Measurements from ENCODE around the gene GALNT9.

Gene GALNT9

GRCh38 chr12:132292328-132293319 lies 36.8 kb downstream of the GALNT9 start:
- no peak for DNase-seq (ENCODE audit: low spot score)

- DNase-seq (ENCODE audit: low spot score) = no peak
These were observed 37.8 kb downstream of the GALNT9 start for GRCh38 chr12:132291402-132292175.

GRCh38 chr12:132290203-132290540 lies 39.2 kb downstream of the GALNT9 start:
- no peak for DNase-seq (ENCODE audit: low spot score)

- no peak for DNase-seq (ENCODE audit: low spot score)
These were observed 39.8 kb downstream of the GALNT9 start for GRCh38 chr12:132289356-132290202.

GRCh38 chr12:132288516-132289215 lies 40.7 kb downstream of the GALNT9 start:
- DNase-seq (ENCODE audit: low spot score) = no peak

GRCh38 chr12:132287391-132288238 lies 41.8 kb downstream of the GALNT9 start:
- no peak for DNase-seq (ENCODE audit: low spot score)

GRCh38 chr12:132286912-132287311 lies 42.5 kb downstream of the GALNT9 start:
- DNase-seq (ENCODE audit: low spot score) = no peak

- DNase-seq (ENCODE audit: low spot score) = no peak
These were observed 43.3 kb downstream of the GALNT9 start for GRCh38 chr12:132285991-132286681.

- no peak for DNase-seq (ENCODE audit: low spot score)
These were observed 44.3 kb downstream of the GALNT9 start for GRCh38 chr12:132284827-132285741.

- no peak for DNase-seq (ENCODE audit: low spot score)
These were observed 45.1 kb downstream of the GALNT9 start for GRCh38 chr12:132284071-132284826.

GRCh38 chr12:132282950-132283771 lies 46.2 kb downstream of the GALNT9 start:
- peak; percentile 4 for DNase-seq (ENCODE audit: low spot score)

GRCh38 chr12:132282031-132282949 lies 47.1 kb downstream of the GALNT9 start:
- DNase-seq (ENCODE audit: low spot score) = no peak

- no peak for DNase-seq (ENCODE audit: low spot score)
These were observed 48.4 kb downstream of the GALNT9 start for GRCh38 chr12:132281038-132281437.

- DNase-seq (ENCODE audit: low spot score) = no peak
These were observed 49.0 kb downstream of the GALNT9 start for GRCh38 chr12:132280406-132280805.

GRCh38 chr12:132279930-132280329 lies 49.5 kb downstream of the GALNT9 start:
- DNase-seq (ENCODE audit: low spot score) = no peak

All from activated CD4-positive, alpha-beta T cell treated with anti-CD3 and anti-CD28 coated beads, Interleukin-2, Interleukin-4, amounts not matched to agents 100 ng/mL and 50 ng/mL, durations not matched to agents 16 hours and 8 hours (primary cell).